Measurements from ENCODE around the gene CHRNA7. TPM values are rescaled to one million over a fixed set of nuclear protein-coding genes. Genes with fewer than 3 reads are reported as not detected.

The CHRNA7 gene
- total RNA-seq (2014; rRNA removed; shearing (Covaris generic)): not detected in 2 replicates

DNA sequence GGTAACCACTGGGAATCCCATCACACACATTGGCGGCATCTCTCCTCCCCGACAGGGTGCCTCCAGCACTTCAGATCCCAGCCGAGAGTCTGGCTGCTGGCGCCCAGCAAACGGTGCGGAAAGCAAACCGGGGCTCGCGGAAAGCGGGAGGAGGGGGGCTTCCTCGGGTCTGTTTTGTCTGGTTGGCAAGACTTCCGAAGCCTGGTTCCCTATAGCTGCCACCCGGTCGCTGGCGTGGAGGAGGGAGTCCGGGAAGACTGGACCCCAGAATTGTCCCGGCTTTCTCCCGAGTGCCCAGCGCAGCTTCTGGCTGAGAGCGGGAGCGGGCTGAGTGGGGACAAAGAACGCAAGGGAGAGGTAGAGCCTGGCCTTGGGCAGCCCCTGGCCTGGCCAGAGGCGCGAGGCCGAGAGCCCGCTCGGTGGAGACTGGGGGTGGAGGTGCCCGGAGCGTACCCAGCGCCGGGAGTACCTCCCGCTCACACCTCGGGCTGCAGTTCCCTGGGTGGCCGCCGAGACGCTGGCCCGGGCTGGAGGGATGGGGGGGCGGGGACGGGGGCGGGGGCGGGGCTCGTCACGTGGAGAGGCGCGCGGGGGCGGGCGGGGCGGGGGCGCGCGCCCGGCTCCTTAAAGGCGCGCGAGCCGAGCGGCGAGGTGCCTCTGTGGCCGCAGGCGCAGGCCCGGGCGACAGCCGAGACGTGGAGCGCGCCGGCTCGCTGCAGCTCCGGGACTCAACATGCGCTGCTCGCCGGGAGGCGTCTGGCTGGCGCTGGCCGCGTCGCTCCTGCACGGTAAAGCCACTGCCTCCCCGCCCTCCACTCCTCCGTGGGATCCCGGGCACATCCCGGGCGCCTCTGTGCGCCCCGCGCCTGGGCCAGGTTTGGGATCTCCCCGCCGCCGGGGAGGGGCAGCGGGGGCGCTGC lies at the start of gene CHRNA7:
Gene CHRNA7 (plus strand): TSS at position 654 of the 920 bp plus-strand sequence. CDS start 80 bp downstream, at position 734.
- peak; percentile 29 for DNase-seq (ENCODE audit: low read depth)

DNA sequence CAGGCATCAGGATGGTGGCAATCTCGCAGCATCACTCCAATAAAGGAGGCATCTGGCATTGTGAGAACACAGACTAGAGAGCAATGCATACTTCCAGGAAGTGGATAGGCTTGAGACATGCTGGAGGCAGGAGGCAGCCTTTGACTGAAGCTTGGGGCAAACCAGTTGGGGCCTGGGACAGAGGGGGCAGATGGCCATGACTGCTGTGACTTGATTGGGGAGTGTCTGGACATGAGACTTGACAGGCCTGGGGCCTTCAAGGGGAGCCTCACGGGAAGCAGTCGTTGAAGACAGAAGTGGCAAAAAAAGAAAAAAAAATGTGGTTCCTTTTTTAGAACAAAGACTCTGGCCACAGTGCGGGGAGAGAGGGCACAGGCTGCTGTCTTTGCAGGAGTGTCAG lies 44.7 kb upstream of the CHRNA7 start:
- DNase-seq (ENCODE audit: low read depth): no peak

DNA sequence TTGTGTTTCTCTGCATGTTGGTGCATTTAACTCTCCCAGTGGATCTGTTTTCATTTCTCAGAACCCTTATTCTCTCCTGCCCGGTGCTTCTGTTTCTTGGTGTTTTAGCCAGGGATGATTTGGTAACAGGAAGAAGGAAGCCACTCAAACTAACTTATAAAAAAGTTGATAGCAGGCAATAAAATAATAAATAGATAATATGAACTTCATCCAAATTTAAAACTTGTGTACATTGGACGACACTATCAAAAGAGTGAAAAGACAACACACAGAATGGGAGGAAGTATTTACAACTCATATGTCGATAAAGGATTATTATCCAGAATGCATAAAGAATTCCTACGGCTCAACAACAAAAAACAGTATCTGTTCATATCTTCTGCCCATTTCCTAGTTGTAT lies 37.3 kb upstream of the CHRNA7 start:
- no peak for DNase-seq (ENCODE audit: low read depth)

DNA sequence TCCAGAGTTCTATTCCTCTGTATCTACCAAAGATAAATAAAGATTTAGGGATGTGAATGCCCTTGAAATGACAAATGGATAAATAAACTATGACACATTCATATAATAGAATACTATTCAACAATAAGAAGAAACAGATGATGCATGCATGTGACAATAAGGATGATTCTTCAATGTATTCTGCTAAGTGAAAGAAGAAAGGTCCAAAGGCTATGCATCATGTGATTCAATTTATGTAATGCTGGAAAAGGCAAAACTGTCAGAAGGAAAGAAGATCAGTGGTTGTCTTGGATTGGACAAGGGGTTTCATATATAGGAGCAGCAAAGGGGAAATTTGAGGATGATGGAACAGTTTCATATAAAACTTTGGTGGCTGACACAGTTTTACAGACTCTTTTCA lies 32.6 kb upstream of the CHRNA7 start:
- DNase-seq (ENCODE audit: low read depth): no peak

DNA sequence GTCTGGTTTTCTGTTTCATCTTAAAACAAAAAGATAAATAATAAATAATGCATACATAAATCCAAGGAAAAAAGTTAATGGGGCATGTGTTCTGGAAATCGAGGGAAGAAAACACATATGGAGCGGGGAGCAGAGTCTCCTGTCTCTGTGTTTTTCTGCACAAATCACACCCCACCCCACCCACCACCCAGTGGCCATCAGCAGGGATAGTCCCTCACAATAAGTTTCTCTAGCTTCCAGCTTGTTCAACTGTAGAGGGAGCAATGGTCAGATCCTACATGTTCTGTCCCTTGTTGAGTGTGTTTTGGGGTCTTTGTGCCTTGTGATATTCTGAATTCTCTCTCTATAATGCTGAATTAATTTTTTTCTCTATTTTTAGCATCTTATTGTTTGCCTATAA lies 26.8 kb upstream of the CHRNA7 start:
- DNase-seq (ENCODE audit: low read depth): no peak

DNA sequence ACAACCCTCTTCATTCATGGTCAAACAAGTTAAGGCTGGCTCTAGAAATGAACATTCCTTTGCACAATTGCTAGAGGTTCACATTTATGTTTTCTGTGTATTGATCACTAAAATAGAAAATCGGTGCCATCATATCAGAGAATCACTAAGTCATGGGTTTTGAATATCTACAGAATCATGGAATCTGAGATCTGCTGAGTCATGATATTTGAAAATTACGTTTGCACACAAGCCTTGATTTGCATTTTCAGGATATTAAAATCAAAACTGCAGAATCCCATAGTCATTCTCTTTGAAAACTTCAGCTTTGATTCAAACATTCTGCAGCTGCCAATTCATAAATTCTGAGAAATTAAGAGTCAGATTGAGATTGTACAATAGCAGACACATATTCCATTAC lies 26.1 kb upstream of the CHRNA7 start:
- no peak for DNase-seq (ENCODE audit: low read depth)

DNA sequence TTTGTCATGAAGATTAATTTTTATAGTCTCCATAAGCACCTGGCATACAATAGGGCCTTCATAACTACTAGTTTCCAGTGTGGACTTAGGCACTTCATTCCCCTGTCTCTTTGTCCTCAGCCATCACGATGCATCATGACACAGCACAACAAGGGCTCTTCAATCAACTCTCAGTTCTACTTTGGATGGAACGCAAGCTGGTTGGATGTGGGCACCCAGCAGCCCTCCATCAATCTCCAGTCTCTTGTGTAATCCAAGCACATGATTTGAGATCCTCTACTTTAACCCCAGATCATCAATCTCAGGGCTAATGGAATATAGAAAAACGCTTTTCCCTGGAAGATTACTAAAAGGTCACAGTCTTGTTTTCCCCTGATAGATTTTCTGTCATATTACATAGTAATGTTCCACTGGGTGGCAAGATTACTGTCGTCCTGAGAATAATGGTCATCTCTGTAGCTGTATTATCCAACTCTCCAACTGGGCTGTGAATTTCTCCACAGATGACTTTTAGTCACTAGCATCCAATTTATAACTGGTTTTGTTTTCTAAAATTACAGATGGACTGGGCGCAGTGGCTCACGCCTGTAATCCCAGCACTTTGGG lies 22.9 kb upstream of the CHRNA7 start:
- no peak for DNase-seq (ENCODE audit: low read depth)

DNA sequence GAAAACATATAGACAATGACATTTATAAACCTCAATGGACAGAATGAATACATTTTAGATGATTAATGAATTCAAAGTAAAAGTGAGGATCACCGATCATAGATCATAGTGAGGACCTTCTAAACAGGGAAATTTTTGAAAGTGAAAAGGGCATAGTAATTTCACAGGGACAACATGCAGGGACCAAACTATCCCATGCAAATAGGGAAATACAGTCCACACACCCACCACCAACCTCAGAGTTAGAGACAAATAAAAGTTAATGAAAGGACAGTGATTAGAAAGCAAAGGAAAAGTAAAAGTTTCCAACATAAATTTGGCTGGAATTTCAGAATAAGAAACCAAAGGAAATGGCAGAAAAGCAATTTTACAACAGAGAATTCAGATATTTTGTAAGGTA lies 15.4 kb upstream of the CHRNA7 start:
- no peak for DNase-seq (ENCODE audit: low read depth)

DNA sequence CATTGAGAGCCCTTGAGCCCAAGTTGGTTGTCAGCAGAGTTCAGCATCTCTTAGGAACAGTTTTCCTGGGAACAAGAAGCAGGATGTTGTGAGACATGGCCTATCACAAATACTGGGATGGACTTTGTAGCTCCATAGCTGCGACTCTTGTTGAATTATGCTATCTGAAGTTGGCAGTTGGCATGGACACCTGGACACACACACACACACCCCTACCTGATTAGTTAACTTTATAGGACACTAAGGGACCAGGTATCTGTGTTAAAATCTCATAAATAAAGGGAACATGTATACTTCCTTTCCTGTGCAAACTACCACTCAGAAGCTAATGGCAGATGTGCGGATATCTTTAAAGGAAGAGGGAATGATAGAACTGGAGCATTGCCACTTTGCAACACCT lies 10.2 kb upstream of the CHRNA7 start:
- DNase-seq (ENCODE audit: low read depth): no peak

DNA sequence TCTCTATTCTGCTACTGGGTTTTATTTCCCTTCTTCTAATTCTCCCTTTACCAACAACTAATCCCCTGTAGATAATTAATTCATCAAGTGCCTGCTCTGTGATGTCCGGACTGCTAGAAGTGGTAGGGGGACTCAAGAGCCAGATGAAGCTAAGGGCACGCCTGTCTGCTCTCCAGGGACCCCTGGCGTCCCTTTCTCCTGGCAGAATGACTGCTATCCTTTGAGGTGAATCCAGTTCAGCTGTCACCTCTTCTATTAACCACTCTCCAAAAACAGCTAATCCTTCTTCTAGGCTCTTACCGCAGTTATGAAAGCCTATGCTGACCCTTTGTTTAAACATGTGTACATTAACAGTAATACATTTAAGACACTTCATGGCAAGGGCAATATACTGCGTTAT lies 1.4 kb upstream of the CHRNA7 start:
- DNase-seq (ENCODE audit: low read depth): no peak

DNA sequence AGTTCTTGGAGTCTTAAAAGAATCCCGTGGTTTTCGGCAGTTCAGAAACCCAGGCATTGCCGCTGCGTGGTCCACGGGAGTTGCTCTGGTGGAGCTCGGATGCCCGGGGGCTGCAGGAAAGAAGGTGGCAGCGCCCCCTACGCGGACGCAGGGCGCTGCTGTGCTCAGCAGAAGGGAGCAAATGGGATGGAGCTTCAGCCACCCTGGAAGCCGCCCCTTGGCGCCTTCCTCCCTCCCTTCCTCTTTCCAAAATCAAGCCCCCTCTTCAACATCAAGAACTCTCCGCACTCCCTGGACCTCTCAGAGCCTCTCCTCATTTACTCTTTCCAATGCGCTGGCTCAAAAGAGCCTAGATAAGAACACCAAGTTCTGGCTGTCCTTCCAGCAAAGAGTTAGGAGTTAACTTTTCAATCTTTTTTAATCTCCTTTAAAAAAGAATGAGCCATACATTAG lies 880 bp upstream of the CHRNA7 start:
- no peak for DNase-seq (ENCODE audit: low read depth)

DNA sequence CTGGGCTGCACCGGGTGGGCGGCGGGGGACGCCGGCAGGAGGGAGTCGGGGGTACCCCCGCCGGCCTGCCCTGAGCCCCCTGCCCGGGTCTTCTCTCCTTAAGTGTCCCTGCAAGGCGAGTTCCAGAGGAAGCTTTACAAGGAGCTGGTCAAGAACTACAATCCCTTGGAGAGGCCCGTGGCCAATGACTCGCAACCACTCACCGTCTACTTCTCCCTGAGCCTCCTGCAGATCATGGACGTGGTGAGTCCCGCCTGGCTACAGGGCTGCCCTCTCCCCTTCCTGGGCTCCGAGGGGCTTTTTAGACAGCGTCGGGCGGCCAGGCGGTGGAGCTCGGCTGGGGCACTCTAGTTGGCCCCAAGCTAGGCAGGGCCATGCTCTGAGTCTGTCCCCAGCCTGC lies 480 bp downstream of the CHRNA7 start:
- DNase-seq (ENCODE audit: low read depth): no peak

DNA sequence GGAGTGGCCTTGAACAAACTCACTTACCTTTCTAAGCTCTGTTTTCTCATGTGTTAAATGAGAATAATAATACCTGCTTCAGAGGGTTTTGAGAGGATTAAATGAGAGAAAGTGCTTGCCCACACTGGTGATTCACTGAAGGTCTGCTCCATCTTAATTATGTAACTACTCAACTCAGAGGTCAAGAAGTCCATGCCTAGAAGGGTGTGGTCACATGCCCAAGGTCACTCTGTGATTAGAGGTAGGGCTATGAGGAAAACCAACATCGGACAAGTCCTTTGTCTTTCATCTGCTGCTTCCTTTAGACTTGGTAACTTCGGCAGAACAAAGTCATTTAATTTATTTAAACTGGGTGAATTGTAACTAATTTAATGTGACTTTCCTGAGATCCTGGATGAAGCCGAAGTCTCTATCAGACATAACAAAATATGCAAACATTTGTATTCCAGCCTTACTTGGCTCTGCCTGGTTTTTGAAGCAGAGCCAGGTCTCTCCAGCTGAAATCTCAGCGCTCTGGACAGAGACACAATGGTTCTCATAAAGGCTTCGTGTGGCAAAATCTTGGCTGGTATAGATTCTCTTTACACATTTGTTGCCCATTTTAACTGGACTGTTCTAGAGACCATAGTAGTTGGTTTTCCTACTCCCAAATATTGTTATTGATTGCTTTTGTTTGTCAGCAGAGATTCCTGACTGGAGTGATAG lies 3.0 kb downstream of the CHRNA7 start:
- DNase-seq (ENCODE audit: low read depth): no peak

DNA sequence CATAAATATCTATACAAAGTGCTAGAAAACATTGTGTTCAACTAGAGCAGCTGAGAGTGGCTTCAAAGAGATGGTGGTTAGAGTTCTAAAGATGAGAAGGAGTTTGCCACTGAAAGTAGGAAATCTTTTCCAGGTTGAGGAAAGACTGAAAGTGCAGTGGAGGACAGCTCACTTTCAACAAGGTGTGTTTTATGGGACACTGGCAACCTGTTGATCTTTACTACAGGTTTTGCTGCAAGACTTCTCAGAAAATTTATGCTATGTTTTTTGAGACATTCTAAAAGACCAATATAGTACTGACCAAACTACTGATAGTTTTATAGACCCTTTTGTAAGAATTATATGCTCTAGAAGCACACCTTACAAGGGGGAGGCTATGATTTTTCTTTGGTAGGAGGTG lies 3.8 kb downstream of the CHRNA7 start:
- no peak for DNase-seq (ENCODE audit: low read depth)

DNA sequence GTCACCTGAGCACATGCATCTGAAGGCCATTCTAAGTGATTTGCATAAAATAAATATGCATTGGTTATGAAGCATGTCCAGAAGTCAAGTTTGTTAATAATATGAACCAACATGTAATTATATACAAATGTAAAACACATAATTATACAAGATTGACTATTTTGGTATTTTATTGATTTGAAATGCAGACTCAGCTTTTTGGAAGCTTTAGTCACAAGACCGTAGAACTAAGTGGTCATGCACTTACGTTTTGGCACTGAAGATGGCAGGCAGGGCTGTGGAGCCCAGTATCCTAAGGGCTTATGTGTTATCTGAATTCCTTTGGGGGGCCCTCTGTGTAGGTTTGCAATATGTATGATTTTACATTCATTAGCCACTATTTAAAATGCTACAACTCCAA lies 5.0 kb downstream of the CHRNA7 start:
- no peak for DNase-seq (ENCODE audit: low read depth)

DNA sequence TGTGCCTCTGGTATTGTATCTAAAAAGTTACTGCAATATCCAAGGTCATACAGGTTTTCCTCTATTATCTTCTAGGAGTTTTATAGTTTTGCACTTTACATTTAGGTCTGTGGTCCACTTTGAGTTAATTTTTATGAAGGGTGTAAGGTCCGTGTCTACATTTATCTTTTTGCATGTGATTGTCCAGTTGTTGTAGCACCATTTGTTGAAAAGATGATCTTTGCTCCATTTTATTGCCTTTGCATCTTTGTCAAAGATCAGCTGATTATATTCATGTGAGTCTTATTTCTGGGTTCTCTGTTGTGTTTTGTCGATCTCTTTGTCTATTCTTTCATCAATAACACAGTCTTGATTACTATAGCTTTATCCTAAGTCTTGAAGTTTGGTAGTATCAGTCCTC lies 6.7 kb downstream of the CHRNA7 start:
- no peak for DNase-seq (ENCODE audit: low read depth)

DNA sequence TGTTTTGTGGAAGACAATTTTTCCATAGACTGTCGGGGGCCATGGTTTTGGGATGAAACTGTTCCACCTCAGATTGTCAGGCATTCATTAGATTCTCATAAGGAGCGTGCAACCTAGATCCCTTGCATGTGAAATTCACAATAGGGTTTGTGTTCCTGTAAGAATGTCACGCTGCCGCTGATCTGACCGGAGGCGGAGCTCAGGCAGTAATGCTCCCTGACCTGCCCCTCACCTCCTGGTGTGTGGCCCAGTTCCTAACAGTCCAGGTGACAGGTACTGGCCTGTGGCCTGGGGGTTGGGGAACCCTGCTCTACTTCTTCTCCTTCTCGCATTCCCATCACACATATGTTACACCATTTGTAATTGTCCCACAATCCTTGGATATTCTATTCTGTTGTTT lies 11.0 kb downstream of the CHRNA7 start:
- DNase-seq (ENCODE audit: low read depth): no peak

DNA sequence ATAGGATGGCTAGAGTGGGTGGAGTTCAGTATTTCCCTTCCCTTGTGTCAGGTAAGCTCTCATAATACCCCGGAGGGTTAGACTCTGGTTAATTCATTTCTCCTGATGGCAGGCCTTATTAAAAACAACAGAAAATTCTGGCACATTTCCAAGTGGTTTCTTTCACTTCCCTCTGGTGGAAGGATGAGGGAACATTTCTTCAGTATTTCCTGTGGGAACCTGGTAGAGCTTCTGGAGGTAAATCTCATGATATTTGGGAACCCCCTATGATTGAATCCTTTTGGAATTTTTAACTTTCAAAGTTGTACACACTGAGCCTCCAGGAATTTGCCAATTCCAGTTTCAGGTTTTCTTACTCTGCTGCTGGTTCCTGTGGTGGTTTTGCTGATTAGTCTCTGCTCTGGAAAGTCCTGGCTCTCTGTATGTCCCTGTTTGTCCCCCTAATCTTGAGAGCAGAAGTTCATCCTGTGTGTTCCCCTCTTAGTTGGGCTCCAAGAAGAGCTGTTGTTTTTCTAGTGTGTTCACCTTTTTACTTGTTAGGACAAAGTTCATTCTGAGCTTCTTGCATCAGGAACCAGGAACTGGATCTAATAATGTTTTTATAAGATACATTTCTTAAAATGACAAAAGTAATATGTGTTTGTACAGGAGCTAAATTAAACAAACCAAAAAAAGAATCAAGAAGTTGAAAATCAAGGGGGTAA lies 12.1 kb downstream of the CHRNA7 start:
- DNase-seq (ENCODE audit: low read depth): no peak

DNA sequence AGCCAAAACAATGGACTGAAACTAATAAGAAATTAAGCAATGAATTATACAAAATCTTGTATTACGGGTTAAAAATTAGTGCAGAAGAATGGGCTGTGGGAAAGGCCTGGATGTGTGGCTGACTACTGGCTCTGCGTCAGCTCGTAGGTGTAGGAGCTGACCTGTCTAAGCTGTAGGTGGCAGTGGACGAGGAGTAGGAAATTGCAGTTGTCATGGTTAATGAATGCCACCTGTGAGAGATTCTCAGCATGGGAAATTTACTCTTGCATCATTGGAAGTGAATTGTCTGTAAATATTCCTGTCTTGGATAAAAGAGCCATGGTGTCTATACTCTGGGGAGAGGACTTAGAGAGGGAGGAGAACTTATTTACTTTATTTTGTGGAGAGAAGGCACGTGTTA lies 23.4 kb downstream of the CHRNA7 start:
- DNase-seq (ENCODE audit: low read depth): no peak

DNA sequence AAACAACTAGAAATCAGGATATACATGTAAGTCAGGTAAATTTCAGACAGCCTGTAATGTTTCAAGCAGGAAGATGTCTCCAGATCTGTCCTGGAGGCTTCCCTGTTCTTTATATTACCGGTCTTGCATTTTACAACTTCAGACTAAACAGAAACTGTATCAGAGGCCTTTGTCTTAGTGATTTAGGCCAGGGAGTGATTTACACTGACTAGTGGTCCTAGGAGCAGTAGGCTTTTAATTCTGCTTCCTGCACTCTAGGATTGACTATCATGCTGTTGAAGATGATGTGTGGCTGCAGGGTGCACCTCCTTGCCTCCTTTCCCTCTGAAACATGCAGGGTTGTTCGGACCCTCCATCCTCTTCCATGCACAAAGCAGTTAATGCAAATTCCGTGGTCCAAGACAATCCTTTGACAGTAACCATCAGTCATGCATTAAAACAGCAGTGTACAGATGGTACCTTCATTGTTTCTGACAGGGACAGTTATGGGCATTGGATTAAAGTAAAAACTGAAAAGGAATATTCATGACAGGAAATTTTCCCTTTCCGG lies 27.6 kb downstream of the CHRNA7 start:
- no peak for DNase-seq (ENCODE audit: low read depth)

DNA sequence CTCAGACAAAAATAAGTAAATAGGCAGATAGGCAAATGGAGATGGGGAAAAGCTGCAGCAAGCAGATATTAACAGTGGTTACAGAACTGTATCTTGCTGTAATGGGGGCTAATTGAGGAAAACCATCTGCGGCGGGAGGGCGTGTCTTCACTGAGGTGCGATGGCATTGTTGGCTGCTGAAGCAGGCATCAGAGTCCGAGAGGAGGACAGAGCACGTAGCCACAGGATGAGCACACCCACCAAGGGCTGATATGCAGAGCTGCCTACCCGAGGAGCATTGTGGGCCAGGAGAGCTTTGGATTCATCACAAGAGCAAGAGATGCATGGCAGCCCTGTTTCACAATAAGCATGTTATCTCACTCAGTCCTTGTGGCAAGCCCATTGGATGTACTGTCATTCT lies 30.4 kb downstream of the CHRNA7 start:
- no peak for DNase-seq (ENCODE audit: low read depth)

DNA sequence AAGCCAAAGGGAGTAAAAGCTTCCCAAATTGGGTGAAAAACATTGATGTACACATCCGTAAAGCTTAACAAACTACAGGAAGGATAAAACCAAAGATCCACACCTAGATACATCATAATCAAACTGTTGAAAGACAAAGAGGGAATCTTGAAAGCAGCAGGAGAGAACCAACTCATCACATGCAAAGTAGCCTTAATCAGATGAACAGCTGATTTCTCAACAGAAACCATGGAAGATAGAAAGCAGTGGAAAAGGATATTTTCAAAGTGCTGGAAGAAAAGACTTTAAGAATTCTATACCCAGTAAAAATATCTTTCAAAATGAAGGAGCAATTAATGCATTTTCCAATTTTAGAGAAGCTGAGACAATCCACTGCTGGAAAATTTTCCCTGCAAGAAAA lies 36.8 kb downstream of the CHRNA7 start:
- no peak for DNase-seq (ENCODE audit: low read depth)

Measured in RPMI7951 (cell line).